Endothelial cell of umbilical vein (primary cell): ENCODE data around the gene UBTD2. TPM values are rescaled to one million over a fixed set of nuclear protein-coding genes. Genes with fewer than 3 reads are reported as not detected.

Experiments used
- BruUV-seq: library from RNA; stranded (reverse); fragments of 400-500 nt; replicated peaks from 2 replicates; lab custom pipeline; 2021; lab: Mats Ljungman, UMichigan
- CTCF ChIA-PET: fragments of 300-600, 350-600 bp; sonication (Branson Sonifier 250); formaldehyde crosslinking; loops from one replicate; lab custom pipeline; 2021; ENCODE audit warnings: antibody characterized with exemption, inconsistent platforms; lab: Charles Lee
- POLR2A ChIA-PET: fragments of 300-600, 350-600 bp; sonication (Branson Sonifier 250); formaldehyde crosslinking; loops from one replicate; lab custom pipeline; 2021; ENCODE audit warnings: antibody characterized with exemption, inconsistent platforms; lab: Charles Lee
- DNase-seq: peaks from one replicate; pipeline ENCODE4 v3.0.0-alpha.2; 2011; ENCODE audit warnings: low read depth, low spot score
- FAIRE-seq: peaks from 2 replicates; lab custom pipeline; 2011; peaks lifted over from hg19 to GRCh38; lab: Jason Lieb, UNC
- H2AFZ ChIP-seq: 2 replicates; pipeline ENCODE4 v1.6.0; 2012; ENCODE audit warnings: low read depth, low read length, control low read depth, inconsistent platforms
- H3K27ac ChIP-seq: 2 replicates; pipeline ENCODE4 v1.5.1; 2011; ENCODE audit warnings: low read depth, mild to moderate bottlenecking, control low read depth, low read length, moderate library complexity; ENCODE audit not compliant: insufficient read depth
- H3K27me3 ChIP-seq, 2 experiments: 2 replicates each; pipeline versions ENCODE4 v1.6.0 to v1.6.1; 2011; ENCODE audit warnings: low read length in 2 of 2, mixed read lengths in 1 of 2; ENCODE audit not compliant: control insufficient read depth in 2 of 2, insufficient read depth in 2 of 2
- H3K36me3 ChIP-seq, 2 experiments: 2 replicates in 1 of 2; 3 replicates in 1 of 2; pipeline ENCODE4 v1.5.1; 2011; ENCODE audit warnings: low read length in 2 of 2, mild to moderate bottlenecking in 1 of 2, moderate library complexity in 1 of 2; ENCODE audit not compliant: control insufficient read depth in 2 of 2, insufficient read depth in 2 of 2; ENCODE audit errors: extremely low read depth in 1 of 2
- H3K4me1 ChIP-seq: 3 replicates; pipeline ENCODE4 v1.5.1; 2011; ENCODE audit warnings: mild to moderate bottlenecking, low read length; ENCODE audit not compliant: control insufficient read depth, insufficient read depth; ENCODE audit errors: extremely low read depth
- H3K4me2 ChIP-seq: 2 replicates; pipeline ENCODE4 v1.6.1; 2011; ENCODE audit warnings: low read length, control low read depth, mixed read lengths; ENCODE audit not compliant: insufficient read depth
- H3K4me3 ChIP-seq, 3 experiments: fragments of 200-600 bp in 1 of 3; sonication (generic), shearing (Covaris generic) in 1 of 3; replicated peaks in 1 of 3; 2 replicates each; pipeline ENCODE4 v1.5.1; 2011 to 2016; ENCODE audit warnings: control low read depth in 3 of 3, low read length in 3 of 3, mild to moderate bottlenecking in 2 of 3, inconsistent platforms in 1 of 3, low read depth in 1 of 3, moderate library complexity in 1 of 3; ENCODE audit not compliant: insufficient read depth in 1 of 3
- H3K79me2 ChIP-seq: 2 replicates; pipeline ENCODE4 v1.6.0; 2012; ENCODE audit warnings: low read length, inconsistent platforms; ENCODE audit not compliant: control insufficient read depth, insufficient read depth
- H3K9ac ChIP-seq: replicated peaks from 2 replicates; pipeline ENCODE3; 2011; ENCODE audit warnings: low read length, control low read depth; ENCODE audit not compliant: insufficient read depth; ENCODE audit errors: extremely low read depth
- H3K9me1 ChIP-seq: replicated peaks from 3 replicates; pipeline ENCODE4 v1.6.0; 2011; ENCODE audit warnings: mild to moderate bottlenecking, low read length; ENCODE audit not compliant: control insufficient read depth, insufficient read depth; ENCODE audit errors: extremely low read depth
- H3K9me3 ChIP-seq: replicated peaks from 2 replicates; pipeline ENCODE4 v1.5.1; 2012; ENCODE audit warnings: low read length, inconsistent platforms; ENCODE audit not compliant: control insufficient read depth, insufficient read depth
- H4K20me1 ChIP-seq: replicated peaks from 2 replicates; pipeline ENCODE3; 2011; ENCODE audit warnings: mild to moderate bottlenecking, low read length; ENCODE audit not compliant: control insufficient read depth, insufficient read depth; ENCODE audit errors: extremely low read depth
- CTCF ChIP-seq, 2 donors: IDR thresholded peaks; 1 replicate in 1 of 2; 2 replicates in 1 of 2; pipeline ENCODE4 v1.5.1; 2011; ENCODE audit warnings: low read length in 2 of 2, mild to moderate bottlenecking in 2 of 2, moderate library complexity in 2 of 2, control low read depth in 1 of 2, inconsistent platforms in 1 of 2, low read depth in 1 of 2; ENCODE audit not compliant: insufficient read depth in 1 of 2; ENCODE audit errors: extremely low read depth in 1 of 2
- EZH2 ChIP-seq: IDR thresholded peaks from 2 replicates; pipeline ENCODE4 v1.6.1; 2012; ENCODE audit warnings: borderline replicate concordance, low read depth, mild to moderate bottlenecking, moderate library complexity, low read length, inconsistent platforms; ENCODE audit not compliant: severe bottlenecking
- FOS ChIP-seq: IDR thresholded peaks from 2 replicates; pipeline ENCODE4 v1.6.1; 2011; ENCODE audit warnings: mild to moderate bottlenecking, low read length, moderate library complexity, borderline replicate concordance; ENCODE audit not compliant: insufficient read depth
- GATA2 ChIP-seq: IDR thresholded peaks from 2 replicates; pipeline ENCODE4 v1.7.0; 2011; ENCODE audit warnings: low read depth, mild to moderate bottlenecking, moderate library complexity, mixed read lengths, low read length; ENCODE audit not compliant: insufficient read length, insufficient read depth
- JUN ChIP-seq: IDR thresholded peaks from 2 replicates; pipeline ENCODE4 v1.6.1; 2011; ENCODE audit warnings: borderline replicate concordance, low read depth; ENCODE audit not compliant: insufficient read length, insufficient read depth
- MYC ChIP-seq: IDR thresholded peaks from one replicate; pipeline ENCODE4 v1.6.1; 2011; ENCODE audit warnings: mild to moderate bottlenecking, low read depth, low read length
- POLR2A ChIP-seq: IDR thresholded peaks from 2 replicates; pipeline ENCODE4 v1.6.1; 2012; ENCODE audit warnings: low read depth, mild to moderate bottlenecking, control low read depth, low read length
- POLR2AphosphoS5 ChIP-seq: IDR thresholded peaks from 2 replicates; pipeline ENCODE4 v1.6.1; 2012; ENCODE audit warnings: low read depth, mild to moderate bottlenecking, control low read depth, low read length, moderate library complexity; ENCODE audit not compliant: insufficient read depth
- dilution Hi-C: fragments of 300-500 bp; cut with MboI; formaldehyde crosslinking; loops from one replicate; pipeline ENCODE4 v1.15.0; 2019; ENCODE audit warnings: low sequenced_read_pairs; ENCODE audit not compliant: extremely low pct_ligation_motif_present
- intact Hi-C: fragments of 100-400 bp; cut with micrococcal nuclease; formaldehyde crosslinking; loops from one replicate; pipeline ENCODE4 v1.10.0; 2022
- polyA plus RNA-seq, 4 experiments: library from polyadenylated mRNA; depleted of rRNA in 3 of 4; stranded (reverse) in 3 of 4; unstranded in 1 of 4; fragments of >200 nt; gene quantifications; 2 replicates each; pipeline versions ENCODE4 v1.2.1 to v1.2.3, GENCODE V29; 2011 to 2012; ENCODE audit warnings: missing spikeins in 1 of 4
- total RNA-seq: library from RNA; stranded (reverse); gene quantifications from 2 replicates; pipeline ENCODE4 v1.2.3, GENCODE V29; 2021
- TF ChIP-seq, protein P1 (sequence below): IDR thresholded peaks from 2 replicates; pipeline ENCODE4 v1.6.1; 2011; ENCODE audit not compliant: insufficient read depth, insufficient read length

Gene UBTD2
- total and polyA plus RNA-seq, 2 donors (not counting 3 experiments of a cell fraction or from before 2014, with no cell fraction given), result 10.1 to 22.6 TPM

DNA sequence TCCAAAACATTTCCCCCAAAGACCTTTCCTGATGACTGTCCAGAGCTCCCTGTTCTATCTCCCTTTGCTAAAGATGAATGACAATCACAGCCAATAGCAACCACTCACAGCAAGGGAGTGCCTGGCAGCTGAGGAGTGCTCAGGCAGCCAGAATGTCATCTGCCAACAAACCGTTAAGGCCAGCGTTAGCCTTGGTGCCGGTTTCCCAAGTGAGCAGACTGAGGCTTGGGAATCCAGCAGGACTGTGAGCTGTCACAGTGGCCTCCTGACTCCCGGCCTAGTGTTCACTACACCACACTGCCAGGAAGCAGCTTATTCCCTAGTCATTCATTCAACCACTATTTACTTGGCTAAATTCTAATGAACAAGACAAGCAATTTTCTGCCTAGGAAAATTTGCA lies 120.2 kb downstream of the UBTD2 start:
- Histone ChIP-seq H3K9me1 (no peaks in the 10 kb centered on the region), H3K4me1 (no peaks in the 10 kb centered on the region), H3K9ac (no peak overlapping the region), H3K27me3 (no peaks in the 10 kb centered on the region), H3K27ac (no peak overlapping the region), H4K20me1 (no peaks in the 10 kb centered on the region), H3K9me3 (no peaks in the 10 kb centered on the region), H3K4me3 (no peak overlapping the region), H3K36me3 (no peaks in the 10 kb centered on the region), H3K4me2 (no peak overlapping the region), H3K79me2 (no peaks in the 10 kb centered on the region), H2AFZ (no peak overlapping the region)
- dilution Hi-C loops (no loop called here), intact Hi-C loops (no loop called here)
- DNase-seq (no peak), FAIRE-seq (no peak)
- BruUV-seq, result no TSS peak
- TF ChIP-seq, protein P1, sequence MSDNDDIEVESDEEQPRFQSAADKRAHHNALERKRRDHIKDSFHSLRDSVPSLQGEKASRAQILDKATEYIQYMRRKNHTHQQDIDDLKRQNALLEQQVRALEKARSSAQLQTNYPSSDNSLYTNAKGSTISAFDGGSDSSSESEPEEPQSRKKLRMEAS, result no peak
- TF ChIP-seq EZH2 (no peak), JUN (no peak), POLR2AphosphoS5 (no peak), GATA2 (no peak), CTCF (IDR thresholded peaks at IDR 0.05; ENCODE audit: extremely low read depth in 1 of 2, insufficient read depth in 1 of 2, low read depth in 1 of 2, low read length in 2 of 2) (no peak), POLR2A (no peak), FOS (no peak), MYC (no peak)
- CTCF ChIA-PET, result interaction anchor here (1.6 to 3.5 kb wide), 4 partner anchors 10 to 57 kb away, joined by 4 to 18 read pairs (median 8); partner anchors contain the start of gene STK10
- POLR2A ChIA-PET, result no interaction called here
